Measurements from ENCODE around the gene PIK3C3.

DNA sequence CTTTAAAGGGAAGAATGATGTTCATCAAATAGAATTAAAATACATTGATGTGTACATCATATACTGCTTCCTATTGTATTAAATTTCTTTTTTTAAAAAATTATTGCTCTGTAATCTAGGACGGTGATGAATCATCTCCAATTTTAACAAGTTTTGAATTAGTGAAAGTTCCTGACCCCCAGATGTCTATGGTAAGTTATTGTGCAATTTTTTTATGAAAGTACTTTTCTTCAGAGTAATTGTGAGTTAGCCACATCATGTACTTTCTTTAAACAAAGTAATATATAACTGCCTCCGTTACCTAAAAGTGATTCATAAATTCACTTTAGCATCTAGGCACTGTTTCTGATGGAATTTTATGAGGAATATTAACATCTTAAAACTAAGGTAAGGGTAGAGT lies 38.1 kb downstream of the PIK3C3 start:
- TF ChIP-seq, protein P1, sequence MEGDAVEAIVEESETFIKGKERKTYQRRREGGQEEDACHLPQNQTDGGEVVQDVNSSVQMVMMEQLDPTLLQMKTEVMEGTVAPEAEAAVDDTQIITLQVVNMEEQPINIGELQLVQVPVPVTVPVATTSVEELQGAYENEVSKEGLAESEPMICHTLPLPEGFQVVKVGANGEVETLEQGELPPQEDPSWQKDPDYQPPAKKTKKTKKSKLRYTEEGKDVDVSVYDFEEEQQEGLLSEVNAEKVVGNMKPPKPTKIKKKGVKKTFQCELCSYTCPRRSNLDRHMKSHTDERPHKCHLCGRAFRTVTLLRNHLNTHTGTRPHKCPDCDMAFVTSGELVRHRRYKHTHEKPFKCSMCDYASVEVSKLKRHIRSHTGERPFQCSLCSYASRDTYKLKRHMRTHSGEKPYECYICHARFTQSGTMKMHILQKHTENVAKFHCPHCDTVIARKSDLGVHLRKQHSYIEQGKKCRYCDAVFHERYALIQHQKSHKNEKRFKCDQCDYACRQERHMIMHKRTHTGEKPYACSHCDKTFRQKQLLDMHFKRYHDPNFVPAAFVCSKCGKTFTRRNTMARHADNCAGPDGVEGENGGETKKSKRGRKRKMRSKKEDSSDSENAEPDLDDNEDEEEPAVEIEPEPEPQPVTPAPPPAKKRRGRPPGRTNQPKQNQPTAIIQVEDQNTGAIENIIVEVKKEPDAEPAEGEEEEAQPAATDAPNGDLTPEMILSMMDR (IDR thresholded peaks at IDR 0.05): no peak
- no peak for TF ChIP-seq POLR2A (IDR thresholded peaks at IDR 0.05)
